WTC11 (cell line): ENCODE data around the gene CBY2. TPM values are rescaled to one million over a fixed set of nuclear protein-coding genes. Genes with fewer than 3 reads are reported as not detected.

Experiments
- ATAC-seq: fragments of 200-7000 bp; cut with Tn5 transposase; 2 replicates; pipeline ENCODE4 v1.10.0; 2021; ENCODE audit warnings: mild to moderate bottlenecking, moderate library complexity
- CTCF ChIA-PET: fragments of 300-600 bp; sonication (Branson Sonifier 250); formaldehyde crosslinking; loops from one replicate; lab custom pipeline; 2021; ENCODE audit warnings: antibody characterized with exemption; lab: Charles Lee
- POLR2A ChIA-PET: fragments of 350-600 bp; sonication (Branson Sonifier 250); formaldehyde crosslinking; loops from one replicate; lab custom pipeline; 2021; ENCODE audit warnings: antibody characterized with exemption; lab: Charles Lee
- DNase-seq: peaks from one replicate; pipeline ENCODE4 v3.0.0; 2021; ENCODE audit warnings: low spot score
- H3K27ac Mint-ChIP-seq: 2 replicates; pipeline ENCODE4 v1.8.0; 2021; ENCODE audit warnings: mixed read lengths
- H3K27me3 Mint-ChIP-seq: 2 replicates; pipeline ENCODE4 v1.8.0; 2021; ENCODE audit warnings: low read depth, mild to moderate bottlenecking, moderate library complexity, mixed read lengths
- H3K36me3 Mint-ChIP-seq: 2 replicates; pipeline ENCODE4 v1.8.0; 2021; ENCODE audit warnings: mixed read lengths
- H3K4me1 Mint-ChIP-seq: 2 replicates; pipeline ENCODE4 v1.8.0; 2022; ENCODE audit warnings: mixed read lengths
- H3K4me3 Mint-ChIP-seq: 2 replicates; pipeline ENCODE4 v1.8.0; 2021; ENCODE audit warnings: mild to moderate bottlenecking, moderate library complexity, mixed read lengths
- H3K9me3 Mint-ChIP-seq: 2 replicates; pipeline ENCODE4 v1.8.0; 2021; ENCODE audit warnings: mixed read lengths
- ATF3 ChIP-seq: sonication (generic); formaldehyde crosslinking; conservative IDR thresholded peaks from 2 replicates; pipeline ENCODE4 v1.8.1; 2022; ENCODE audit warnings: mild to moderate bottlenecking, missing genetic modification reagents
- CDX4 ChIP-seq: fragments of 250-450 bp; sonication (Bioruptor Pico); IDR thresholded peaks from 2 replicates; pipeline ENCODE4 v1.9.0; 2021; ENCODE audit warnings: moderate library complexity, mild to moderate bottlenecking, inconsistent platforms, borderline replicate concordance
- CREM ChIP-seq: sonication (generic); formaldehyde crosslinking; IDR thresholded peaks from 2 replicates; pipeline ENCODE4 v1.8.1; 2022; ENCODE audit warnings: mild to moderate bottlenecking, missing genetic modification reagents, moderate library complexity
- E2F5 ChIP-seq: sonication (generic); formaldehyde crosslinking; IDR thresholded peaks from 2 replicates; pipeline ENCODE4 v1.8.1; 2022; ENCODE audit warnings: mild to moderate bottlenecking, moderate library complexity, missing genetic modification reagents
- ELF4 ChIP-seq: sonication (generic); formaldehyde crosslinking; IDR thresholded peaks from 2 replicates; pipeline ENCODE4 v1.8.1; 2022; ENCODE audit warnings: low read depth, mild to moderate bottlenecking, moderate library complexity, missing genetic modification reagents
- ESRRA ChIP-seq: sonication (generic); formaldehyde crosslinking; IDR thresholded peaks from 2 replicates; pipeline ENCODE4 v1.8.1; 2022; ENCODE audit warnings: mild to moderate bottlenecking, missing genetic modification reagents, borderline replicate concordance
- ETV6 ChIP-seq: sonication (generic); formaldehyde crosslinking; IDR thresholded peaks from 2 replicates; pipeline ENCODE4 v1.8.1; 2022; ENCODE audit warnings: mild to moderate bottlenecking, missing genetic modification reagents
- FOXK1 ChIP-seq: sonication (generic); formaldehyde crosslinking; IDR thresholded peaks from 2 replicates; pipeline ENCODE4 v1.8.0; 2022; ENCODE audit warnings: mild to moderate bottlenecking, moderate library complexity, missing genetic modification reagents
- GRHL2 ChIP-seq: fragments of 250-450 bp; sonication (Bioruptor Pico); IDR thresholded peaks from 2 replicates; pipeline ENCODE4 v1.8.0; 2022; ENCODE audit warnings: mild to moderate bottlenecking, moderate library complexity; ENCODE audit not compliant: insufficient replicate concordance, severe bottlenecking
- HMGXB4 ChIP-seq: sonication (generic); formaldehyde crosslinking; IDR thresholded peaks from 2 replicates; pipeline ENCODE4 v1.8.1; 2023; ENCODE audit warnings: mild to moderate bottlenecking, moderate library complexity, missing genetic modification reagents
- JUN ChIP-seq: sonication (generic); formaldehyde crosslinking; IDR thresholded peaks from 2 replicates; pipeline ENCODE4 v1.8.0; 2023; ENCODE audit warnings: mild to moderate bottlenecking, missing genetic modification reagents
- KAT7 ChIP-seq: sonication (generic); formaldehyde crosslinking; IDR thresholded peaks from 2 replicates; pipeline ENCODE4 v1.8.1; 2023; ENCODE audit warnings: missing genetic modification reagents, mild to moderate bottlenecking, borderline replicate concordance
- MAX ChIP-seq: sonication (generic); formaldehyde crosslinking; IDR thresholded peaks from 2 replicates; pipeline ENCODE4 v1.8.0; 2022; ENCODE audit warnings: mild to moderate bottlenecking, missing genetic modification reagents
- RELA ChIP-seq: sonication (generic); formaldehyde crosslinking; IDR thresholded peaks from 2 replicates; pipeline ENCODE4 v1.8.1; 2022; ENCODE audit warnings: missing genetic modification reagents, mild to moderate bottlenecking, borderline replicate concordance
- SMAD4 ChIP-seq: sonication (generic); formaldehyde crosslinking; IDR thresholded peaks from 2 replicates; pipeline ENCODE4 v1.8.0; 2022; ENCODE audit warnings: mild to moderate bottlenecking, missing genetic modification reagents
- STAT6 ChIP-seq: sonication (generic); formaldehyde crosslinking; conservative IDR thresholded peaks from 2 replicates; pipeline ENCODE4 v1.8.1; 2023; ENCODE audit warnings: mild to moderate bottlenecking, low read depth, missing genetic modification reagents, moderate library complexity
- TP53 ChIP-seq: sonication (generic); formaldehyde crosslinking; IDR thresholded peaks from 2 replicates; pipeline ENCODE4 v1.8.1; 2023; ENCODE audit warnings: mild to moderate bottlenecking, missing genetic modification reagents
- USF2 ChIP-seq: sonication (generic); formaldehyde crosslinking; IDR thresholded peaks from 2 replicates; pipeline ENCODE4 v1.8.1; 2023; ENCODE audit warnings: mild to moderate bottlenecking, missing genetic modification reagents, moderate library complexity
- ZNF219 ChIP-seq: sonication (generic); formaldehyde crosslinking; IDR thresholded peaks from 2 replicates; pipeline ENCODE4 v1.8.0; 2023; ENCODE audit warnings: missing genetic modification reagents, mild to moderate bottlenecking, borderline replicate concordance
- ZNF263 ChIP-seq: sonication (generic); formaldehyde crosslinking; IDR thresholded peaks from 2 replicates; pipeline ENCODE4 v1.8.1; 2022; ENCODE audit warnings: low read depth, mild to moderate bottlenecking, moderate library complexity, missing genetic modification reagents
- ZNF416 ChIP-seq: fragments of 250-450 bp; sonication (Bioruptor Pico); IDR thresholded peaks from 2 replicates; pipeline ENCODE4 v1.9.0; 2021; ENCODE audit warnings: mild to moderate bottlenecking, inconsistent platforms
- ZNF425 ChIP-seq: fragments of 250-450 bp; sonication (Bioruptor Pico); conservative IDR thresholded peaks from 2 replicates; pipeline ENCODE4 v1.9.0; 2021; ENCODE audit warnings: mild to moderate bottlenecking
- total RNA-seq: library from RNA; stranded (reverse); gene quantifications from 3 replicates; pipeline ENCODE4 v1.2.3, GENCODE V29; 2021

CBY2 gene
- total RNA-seq, 1 experiment from 2014 or later, result 0.74 TPM

- TF ChIP-seq ESRRA (CRISPR knock-in tag), result no peak
Observed at GRCh38 chr13:45688577-45688976, 13.5 kb upstream of the CBY2 start (continued).

GRCh38 chr13:45690636-45691035, 11.5 kb upstream of the CBY2 start:
- no peak overlapping the region for H3K4me3 Mint-ChIP-seq
- H3K27ac Mint-ChIP-seq, result no peak overlapping the region
- TF ChIP-seq USF2 (CRISPR knock-in tag) (no peak), CREM (no peak), MAX (CRISPR knock-in tag) (no peak), FOXK1 (CRISPR knock-in tag) (no peak), ZNF263 (CRISPR knock-in tag) (no peak), ATF3 (CRISPR knock-in tag) (no peak), RELA (CRISPR knock-in tag) (no peak), ZNF416 (CRISPR knock-in tag) (no peak), KAT7 (CRISPR knock-in tag) (no peak), ZNF425 (CRISPR knock-in tag) (no peak), ESRRA (CRISPR knock-in tag) (no peak), JUN (no peak), SMAD4 (CRISPR knock-in tag) (no peak), TP53 (CRISPR knock-in tag) (no peak)
- ChIA-PET POLR2A (no interaction called here), CTCF (interaction anchor here (0.6 kb wide), 1 partner anchor 474 kb away, joined by 3 read pairs; no protein-coding TSS in a partner anchor)
- H3K27me3 Mint-ChIP-seq, result peaks cover 3% of the 10 kb centered on the region; the same call in 1 of the 2 replicates
- H3K9me3 Mint-ChIP-seq, result peaks cover 16% of the 10 kb centered on the region
- ATAC-seq (no peak), DNase-seq (no peak)
- peaks cover 10% of the 10 kb centered on the region for H3K36me3 Mint-ChIP-seq
- no peaks in the 10 kb centered on the region for H3K4me1 Mint-ChIP-seq

GRCh38 chr13:45691251-45691650, 10.9 kb upstream of the CBY2 start:
- peaks cover 16% of the 10 kb centered on the region for H3K9me3 Mint-ChIP-seq
- POLR2A ChIA-PET, result no interaction called here
- CTCF ChIA-PET, result no interaction called here
- H3K4me1 Mint-ChIP-seq, result no peaks in the 10 kb centered on the region
- DNase-seq (no peak), ATAC-seq (no peak)
- H3K4me3 Mint-ChIP-seq, result no peak overlapping the region
- H3K27me3 Mint-ChIP-seq, result peaks cover 3% of the 10 kb centered on the region; the same call in 1 of the 2 replicates
- peaks cover 10% of the 10 kb centered on the region for H3K36me3 Mint-ChIP-seq
- no peak overlapping the region for H3K27ac Mint-ChIP-seq
- TF ChIP-seq ZNF219, result no peak
- TF ChIP-seq HMGXB4 (CRISPR knock-in tag), result no peak
- TF ChIP-seq ELF4, result no peak
- no peak for TF ChIP-seq E2F5 (CRISPR knock-in tag)
- no peak for TF ChIP-seq GRHL2 (CRISPR knock-in tag)
- TF ChIP-seq ETV6, result no peak
- no peak for TF ChIP-seq CDX4
- no peak for TF ChIP-seq STAT6 (CRISPR knock-in tag)
- TF ChIP-seq KAT7 (CRISPR knock-in tag), result no peak
- TF ChIP-seq SMAD4 (CRISPR knock-in tag), result no peak
